LNCAP (cell line): ENCODE measurements around the gene KIF19.

Experiments used
- TF ChIP-seq, protein P1 (sequence below): fragments of 450-650 bp; IDR thresholded peaks from 2 replicates; pipeline ENCODE4 v1.5.1; 2017; ENCODE audit warnings: mild to moderate bottlenecking

KIF19 gene

GRCh38 chr17:74380086-74380958, 54.3 kb downstream of the KIF19 start:
- TF ChIP-seq, protein P1, sequence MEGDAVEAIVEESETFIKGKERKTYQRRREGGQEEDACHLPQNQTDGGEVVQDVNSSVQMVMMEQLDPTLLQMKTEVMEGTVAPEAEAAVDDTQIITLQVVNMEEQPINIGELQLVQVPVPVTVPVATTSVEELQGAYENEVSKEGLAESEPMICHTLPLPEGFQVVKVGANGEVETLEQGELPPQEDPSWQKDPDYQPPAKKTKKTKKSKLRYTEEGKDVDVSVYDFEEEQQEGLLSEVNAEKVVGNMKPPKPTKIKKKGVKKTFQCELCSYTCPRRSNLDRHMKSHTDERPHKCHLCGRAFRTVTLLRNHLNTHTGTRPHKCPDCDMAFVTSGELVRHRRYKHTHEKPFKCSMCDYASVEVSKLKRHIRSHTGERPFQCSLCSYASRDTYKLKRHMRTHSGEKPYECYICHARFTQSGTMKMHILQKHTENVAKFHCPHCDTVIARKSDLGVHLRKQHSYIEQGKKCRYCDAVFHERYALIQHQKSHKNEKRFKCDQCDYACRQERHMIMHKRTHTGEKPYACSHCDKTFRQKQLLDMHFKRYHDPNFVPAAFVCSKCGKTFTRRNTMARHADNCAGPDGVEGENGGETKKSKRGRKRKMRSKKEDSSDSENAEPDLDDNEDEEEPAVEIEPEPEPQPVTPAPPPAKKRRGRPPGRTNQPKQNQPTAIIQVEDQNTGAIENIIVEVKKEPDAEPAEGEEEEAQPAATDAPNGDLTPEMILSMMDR, result no peak

- TF ChIP-seq, protein P1, result no peak
Observed at GRCh38 chr17:74380959-74381808, 55.2 kb downstream of the KIF19 start.

GRCh38 chr17:74383141-74383540, 57.1 kb downstream of the KIF19 start:
- TF ChIP-seq, protein P1, result no peak

DNA sequence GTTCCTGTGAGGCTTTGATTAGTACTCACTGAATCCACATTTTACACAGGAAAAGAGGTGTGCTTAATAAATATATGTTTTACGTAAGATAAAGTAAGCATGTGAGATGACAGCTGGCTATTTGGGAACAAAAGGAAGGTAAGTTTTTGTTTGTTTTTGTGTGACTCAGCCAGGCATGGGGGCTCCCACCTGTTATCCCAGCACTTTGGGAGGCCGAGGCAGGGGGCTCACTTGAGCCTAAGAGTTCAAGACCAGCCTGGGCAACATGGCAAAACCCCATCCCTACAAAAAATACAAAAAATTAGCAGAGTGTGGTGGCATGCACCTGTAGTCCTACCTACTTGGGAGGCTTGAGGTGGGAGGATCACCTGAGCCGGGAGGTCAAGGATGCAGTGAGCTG, 59.2 kb downstream of the KIF19 start:
- TF ChIP-seq, protein P1, result no peak

DNA sequence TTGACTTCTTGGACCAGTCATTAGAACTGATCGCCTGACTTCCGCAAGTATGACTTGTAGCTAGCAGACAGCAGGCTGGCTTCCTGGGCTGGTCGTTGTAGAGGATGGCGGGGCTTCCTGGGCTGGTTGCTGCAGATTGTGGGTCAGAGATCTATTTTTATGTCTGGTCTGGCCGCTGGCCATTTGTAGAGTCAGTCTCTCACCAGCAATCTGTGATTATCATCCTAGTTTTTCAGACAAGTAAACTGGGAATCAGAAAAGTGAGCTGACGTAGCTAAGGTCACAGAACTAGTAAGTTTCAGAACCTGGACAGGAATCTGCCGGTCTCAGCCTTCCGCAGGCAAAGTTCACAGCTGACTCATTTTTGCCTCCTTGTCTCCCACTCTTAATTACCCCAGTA, 60.4 kb downstream of the KIF19 start:
- TF ChIP-seq, protein P1, result no peak

GRCh38 chr17:74387365-74388218, 61.6 kb downstream of the KIF19 start:
- TF ChIP-seq, protein P1, result no peak
